GM21367 (cell line): Measurements from ENCODE around the gene KLHL42.
A peak's percentile ranks its signal among the peaks of the same experiment; 100 is the strongest.

Experiments
- ATAC-seq: cut with Tn5 transposase; IDR thresholded peaks from one replicate; pipeline ENCODE4 v1.9.1; 2021; ENCODE audit not compliant: unreplicated experiment

The KLHL42 gene

DNA sequence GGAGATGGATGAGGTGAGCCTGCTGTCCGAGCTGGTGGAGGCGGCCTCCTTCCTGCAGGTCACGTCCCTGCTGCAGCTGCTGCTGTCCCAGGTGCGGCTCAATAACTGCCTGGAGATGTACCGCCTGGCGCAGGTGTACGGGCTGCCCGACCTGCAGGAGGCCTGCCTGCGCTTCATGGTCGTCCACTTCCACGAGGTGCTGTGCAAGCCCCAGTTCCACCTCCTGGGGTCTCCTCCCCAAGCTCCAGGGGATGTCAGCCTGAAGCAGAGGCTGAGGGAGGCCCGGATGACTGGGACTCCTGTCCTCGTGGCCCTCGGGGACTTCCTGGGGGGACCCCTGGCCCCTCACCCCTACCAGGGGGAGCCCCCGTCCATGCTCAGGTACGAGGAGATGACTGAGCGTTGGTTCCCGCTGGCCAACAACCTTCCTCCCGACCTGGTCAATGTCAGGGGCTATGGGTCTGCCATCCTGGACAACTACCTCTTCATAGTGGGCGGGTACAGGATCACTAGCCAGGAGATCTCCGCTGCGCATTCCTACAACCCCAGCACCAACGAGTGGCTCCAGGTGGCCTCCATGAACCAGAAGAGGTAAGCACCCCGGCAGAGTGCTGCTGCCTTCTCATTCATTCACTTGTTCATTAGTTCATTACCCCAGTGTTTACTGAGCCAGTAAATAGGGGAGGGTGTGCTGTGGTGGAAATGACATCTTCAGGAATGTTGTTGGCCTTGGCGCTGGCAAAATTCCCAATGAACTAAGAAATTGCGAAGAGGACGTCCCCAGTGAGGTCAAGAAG is 777 bp downstream of the KLHL42 start:
- peak; percentile 40 for ATAC-seq

DNA sequence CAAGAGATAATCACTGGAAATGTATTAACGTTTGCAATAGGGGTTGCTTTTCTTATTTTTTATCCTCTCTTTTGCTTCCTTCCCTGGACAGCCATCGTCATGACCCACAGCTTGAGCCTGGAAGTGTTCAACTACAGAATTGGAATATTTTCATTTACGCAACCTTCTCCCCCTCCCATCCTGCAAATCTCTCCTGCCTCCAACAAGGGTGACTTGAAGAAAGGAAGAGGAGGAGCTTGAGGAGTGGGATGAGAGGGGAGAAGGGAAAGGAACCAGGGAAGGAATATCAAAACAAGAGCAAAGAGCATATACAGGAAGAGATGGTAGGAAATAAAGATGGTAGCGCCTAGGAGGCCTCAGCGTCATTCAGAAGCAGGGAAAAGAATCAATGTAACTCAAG is 1.6 kb downstream of the KLHL42 start:
- ATAC-seq, result no peak

- no peak for ATAC-seq
Observed at GRCh38 chr12:27782481-27782880, 2.4 kb downstream of the KLHL42 start.

DNA sequence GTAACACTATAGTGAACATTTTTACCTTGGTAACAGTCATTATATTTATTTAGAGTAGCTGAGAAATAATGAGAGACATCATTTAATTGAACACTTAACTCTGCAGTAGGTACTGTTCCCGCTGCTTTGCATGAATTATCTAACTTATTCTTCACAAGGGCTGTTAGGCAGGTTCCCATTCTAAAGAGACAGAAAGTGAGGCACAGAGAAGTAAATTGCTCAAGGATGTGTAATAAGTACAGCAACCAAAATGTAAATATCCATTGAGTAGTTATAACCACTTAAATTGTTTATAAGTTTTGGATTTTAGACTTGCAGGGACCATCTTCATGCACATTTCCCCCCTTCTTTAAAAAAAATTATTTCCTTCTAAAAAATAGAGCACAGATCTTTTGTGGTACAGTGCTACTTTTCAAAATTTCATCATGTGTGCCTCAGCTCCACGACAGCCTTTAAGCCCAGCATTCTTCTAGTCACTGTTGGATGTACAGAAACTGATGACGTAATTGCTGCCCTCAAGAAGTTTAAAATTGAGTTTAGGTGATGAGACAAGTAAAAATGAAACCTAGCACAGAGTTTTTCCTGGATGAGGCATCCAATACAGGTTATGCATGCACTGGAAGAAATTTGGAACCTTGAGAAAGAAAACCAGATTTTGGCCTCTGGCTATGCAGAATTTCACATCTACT is 6.0 kb downstream of the KLHL42 start:
- ATAC-seq, result no peak

- no peak for ATAC-seq
Observed at GRCh38 chr12:27787559-27787958, 7.5 kb downstream of the KLHL42 start.

DNA sequence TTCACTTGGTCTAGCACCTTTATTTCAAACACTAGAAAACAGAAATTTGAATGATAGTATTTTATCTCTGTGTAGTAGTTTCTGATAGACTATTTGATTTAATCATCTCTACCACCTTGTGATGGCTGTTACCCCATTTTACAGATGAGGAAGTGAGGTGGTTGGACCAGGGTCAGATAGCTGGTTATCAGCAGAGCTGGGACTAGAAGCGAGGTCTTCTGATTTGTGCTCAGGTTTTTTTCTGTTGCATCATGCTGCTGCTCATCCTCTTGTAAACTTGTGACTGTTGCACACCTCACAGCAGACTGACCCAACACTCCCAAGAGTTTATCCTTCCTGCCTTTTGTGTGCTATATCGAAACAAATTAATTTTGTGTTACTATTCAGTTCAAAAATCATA is 10.1 kb downstream of the KLHL42 start:
- ATAC-seq, result no peak

- no peak for ATAC-seq
Observed at GRCh38 chr12:27794818-27795584, 15.0 kb downstream of the KLHL42 start.

- ATAC-seq, result no peak
Observed at GRCh38 chr12:27796128-27796527, 16.1 kb downstream of the KLHL42 start.

DNA sequence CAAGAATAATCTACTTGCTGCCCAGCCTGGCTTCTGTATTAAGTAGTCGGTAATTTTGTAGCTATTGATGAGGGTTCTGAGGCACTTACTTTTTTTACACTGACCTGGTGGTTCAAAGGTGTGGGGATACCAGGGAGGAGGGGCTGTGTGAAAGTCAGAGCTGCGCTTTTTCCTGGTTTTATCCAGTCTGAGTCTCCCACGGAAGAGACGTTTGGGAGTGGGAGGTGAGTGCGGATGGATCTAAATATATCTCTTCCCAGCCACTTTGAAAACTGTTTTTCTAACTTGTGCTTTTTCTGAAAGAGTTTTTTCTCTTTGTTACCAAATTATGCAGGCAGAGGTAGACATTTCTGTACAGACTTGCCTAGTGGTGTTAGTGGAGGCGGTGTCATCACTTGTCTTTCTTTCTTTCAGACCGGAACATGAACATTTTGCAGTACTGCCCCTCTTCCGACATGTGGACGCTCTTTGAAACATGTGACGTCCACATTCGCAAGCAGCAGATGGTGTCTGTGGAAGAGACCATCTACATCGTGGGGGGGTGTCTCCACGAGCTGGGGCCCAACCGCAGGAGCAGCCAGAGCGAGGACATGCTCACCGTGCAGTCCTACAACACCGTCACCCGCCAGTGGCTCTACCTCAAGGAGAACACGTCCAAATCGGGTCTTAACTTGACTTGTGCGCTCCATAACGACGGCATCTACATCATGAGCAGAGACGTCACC is 17.4 kb downstream of the KLHL42 start:
- no peak for ATAC-seq

DNA sequence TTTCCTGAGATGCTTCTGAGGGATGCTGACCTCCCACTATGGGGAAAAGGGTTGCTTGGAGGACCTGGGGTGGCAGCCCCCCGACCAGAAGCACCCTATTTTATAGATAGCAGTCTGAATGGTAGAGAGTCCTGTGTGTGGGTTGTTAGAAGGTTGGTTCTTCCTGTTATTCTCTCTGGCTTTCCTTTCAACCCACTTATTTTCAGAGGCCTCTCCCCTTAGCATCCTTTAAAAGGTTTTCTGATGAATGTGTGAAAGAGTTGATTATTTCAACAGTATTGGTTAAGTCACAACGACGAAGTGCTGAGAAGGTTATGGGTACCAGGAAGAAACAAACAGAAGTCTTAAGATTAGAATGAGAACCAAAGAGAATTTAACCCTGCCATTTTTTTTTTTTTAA is 20.8 kb downstream of the KLHL42 start:
- no peak for ATAC-seq

- no peak for ATAC-seq
Observed at GRCh38 chr12:27801630-27802029, 21.6 kb downstream of the KLHL42 start.

DNA sequence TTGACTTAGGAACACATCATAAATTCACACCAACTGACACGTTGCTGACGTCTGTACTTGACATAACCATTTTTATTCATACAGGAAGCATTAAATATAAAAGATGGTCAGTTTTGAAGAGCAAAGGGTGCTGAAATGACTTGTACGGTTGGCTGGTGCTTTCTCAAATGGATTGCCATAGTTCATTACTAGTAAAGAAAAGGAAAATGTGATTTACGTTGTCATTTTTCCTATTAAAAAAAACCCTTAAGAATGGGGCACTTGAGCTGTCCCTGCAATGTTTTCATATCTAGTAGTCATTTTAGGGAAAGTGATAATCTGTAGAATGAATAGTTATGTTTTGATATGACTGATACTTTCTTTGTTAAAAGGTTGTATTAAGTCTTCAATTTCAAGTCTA is 22.5 kb downstream of the KLHL42 start:
- ATAC-seq, result no peak

DNA sequence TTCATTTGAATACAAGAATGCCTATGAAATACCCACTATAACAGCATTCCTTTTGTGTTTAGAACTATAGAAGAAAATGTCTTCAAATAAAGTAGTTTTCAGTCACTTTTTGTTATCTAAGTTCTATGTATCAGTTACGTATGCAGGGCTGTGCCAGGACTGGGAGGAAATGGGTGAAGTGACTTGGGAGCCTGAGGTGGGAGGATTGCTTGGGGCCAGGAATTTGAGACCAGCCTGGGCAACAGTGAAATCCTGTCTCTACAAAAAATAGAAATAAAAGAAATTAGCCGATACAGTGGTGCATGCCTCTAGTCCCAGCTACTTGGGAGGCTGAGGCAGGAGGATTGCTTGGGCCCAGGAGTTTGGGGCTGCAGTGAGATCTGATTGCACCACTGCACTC is 22.9 kb downstream of the KLHL42 start:
- ATAC-seq, result no peak

DNA sequence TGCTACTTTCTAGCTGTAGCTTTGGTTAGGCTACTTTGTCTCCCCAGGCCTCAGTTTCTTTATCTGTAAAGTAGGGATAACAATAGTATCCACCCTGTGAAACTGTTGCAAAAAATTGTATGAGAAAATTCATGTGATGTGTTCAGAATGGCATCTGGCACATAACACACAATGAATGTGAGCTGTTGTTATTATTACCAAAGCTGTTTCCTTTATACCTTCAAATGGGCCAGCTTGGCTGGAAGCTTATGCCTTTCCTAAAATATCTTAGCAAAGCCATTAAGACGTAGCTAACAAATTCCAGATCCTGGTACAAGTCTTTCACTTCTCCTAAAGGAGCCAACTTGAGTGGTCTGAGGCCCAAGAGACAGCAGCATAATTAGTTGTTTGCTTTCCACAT is 25.2 kb downstream of the KLHL42 start:
- no peak for ATAC-seq

GRCh38 chr12:27806259-27806658 is 26.2 kb downstream of the KLHL42 start:
- ATAC-seq, result no peak

DNA sequence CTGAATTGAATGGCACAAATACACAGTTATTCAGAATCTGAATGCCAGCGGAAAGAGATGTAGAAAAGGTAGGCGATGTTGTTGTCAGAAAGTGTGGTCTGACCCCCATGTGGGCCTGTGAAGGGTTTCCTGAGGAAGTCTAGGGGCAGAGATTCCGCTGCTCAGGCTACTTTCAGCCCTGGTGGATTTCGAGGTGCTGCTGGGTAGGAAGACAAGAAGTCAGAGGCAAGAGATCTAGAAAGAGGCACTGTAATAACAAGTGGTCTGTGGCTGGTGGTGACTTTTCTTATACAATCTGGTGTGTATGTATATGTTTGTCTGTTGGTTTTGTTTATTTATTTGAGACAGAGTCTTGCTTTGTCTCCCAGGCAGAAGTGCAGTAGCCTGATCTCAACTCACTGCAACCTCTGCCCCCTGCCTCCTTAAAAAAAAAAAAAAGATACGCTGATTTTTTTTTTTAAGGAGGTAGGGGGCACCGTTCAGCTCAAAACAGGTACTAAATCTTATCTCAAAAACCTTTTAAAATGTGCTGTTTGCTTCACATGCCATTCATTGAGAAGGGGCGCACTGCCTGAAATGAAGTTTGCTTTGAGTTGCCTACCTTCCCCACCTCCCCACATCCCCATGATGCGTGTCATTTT is 27.1 kb downstream of the KLHL42 start:
- ATAC-seq, result no peak

DNA sequence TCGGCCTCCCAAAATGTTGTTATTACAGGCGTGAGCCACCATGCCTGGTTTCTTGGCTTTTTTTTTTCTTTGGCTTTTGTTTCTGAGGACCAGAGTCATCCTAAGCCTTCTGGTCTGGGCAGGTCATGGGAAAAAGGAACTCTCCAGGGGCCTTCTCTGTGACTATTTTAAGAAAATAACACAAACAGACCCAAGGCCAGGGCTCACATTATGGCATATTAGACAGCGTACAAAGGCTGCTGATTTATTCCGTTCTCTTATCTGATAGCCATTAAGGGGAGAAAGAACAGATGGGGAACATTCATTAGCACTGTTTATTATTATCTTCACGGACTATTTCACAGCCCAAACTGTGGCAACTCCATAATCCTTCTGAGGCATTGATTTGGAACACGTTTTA is 28.8 kb downstream of the KLHL42 start:
- no peak for ATAC-seq

DNA sequence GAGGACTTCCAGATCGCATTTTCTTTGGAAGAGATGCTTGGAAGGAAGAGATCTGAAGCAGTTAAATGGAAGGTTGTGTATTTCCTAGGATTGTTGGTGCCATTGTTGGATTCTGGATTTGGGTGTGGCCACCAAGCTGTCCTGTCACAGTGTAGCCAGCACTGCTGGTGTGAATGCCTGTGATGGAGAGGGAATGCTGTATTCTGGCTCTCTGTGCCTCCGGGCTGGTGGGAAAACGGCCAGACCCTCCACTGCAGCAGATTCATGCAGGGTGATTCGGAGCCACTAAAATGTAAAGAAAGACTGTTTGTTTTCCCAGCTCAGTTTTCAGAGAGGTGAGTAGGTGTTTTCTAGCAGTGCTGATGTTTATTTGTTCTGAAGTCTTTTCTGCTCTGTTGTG is 30.7 kb downstream of the KLHL42 start:
- no peak for ATAC-seq

DNA sequence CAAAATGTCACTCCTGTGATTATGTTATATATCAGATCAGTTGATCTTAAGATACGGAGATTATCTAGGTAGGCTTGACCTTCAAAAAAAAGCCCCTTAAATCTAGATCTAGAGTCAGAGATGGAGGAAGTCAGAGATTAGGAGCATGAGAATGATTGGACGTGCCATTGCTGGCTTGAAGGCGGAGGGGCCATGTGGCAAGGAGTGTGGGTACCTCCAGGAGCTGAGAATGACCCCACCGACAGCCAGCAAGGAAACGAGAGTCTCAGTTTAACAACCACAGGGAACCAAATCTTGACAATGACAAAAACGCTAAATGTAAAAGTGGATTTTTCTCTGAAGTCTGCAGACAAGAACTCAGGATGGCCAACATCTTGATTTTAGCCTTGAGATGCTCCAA is 32.5 kb downstream of the KLHL42 start:
- no peak for ATAC-seq

GRCh38 chr12:27814411-27814810 is 34.4 kb downstream of the KLHL42 start:
- ATAC-seq, result no peak
